GM20431 (cell line): Measurements from ENCODE around the gene LRRC49.
"Not testable (repeated sequence)": the region's sequence is repeated elsewhere in the genome, so short reads cannot be mapped to it uniquely, and the experiment has no call there.

Experiments used
- in situ Hi-C: fragments of 300-500 bp; cut with MseI, MboI; formaldehyde crosslinking; loops from one replicate; pipeline ENCODE4 v1.15.0; 2020; ENCODE audit warnings: low sequenced_read_pairs; ENCODE audit not compliant: unreplicated experiment

The LRRC49 gene

DNA sequence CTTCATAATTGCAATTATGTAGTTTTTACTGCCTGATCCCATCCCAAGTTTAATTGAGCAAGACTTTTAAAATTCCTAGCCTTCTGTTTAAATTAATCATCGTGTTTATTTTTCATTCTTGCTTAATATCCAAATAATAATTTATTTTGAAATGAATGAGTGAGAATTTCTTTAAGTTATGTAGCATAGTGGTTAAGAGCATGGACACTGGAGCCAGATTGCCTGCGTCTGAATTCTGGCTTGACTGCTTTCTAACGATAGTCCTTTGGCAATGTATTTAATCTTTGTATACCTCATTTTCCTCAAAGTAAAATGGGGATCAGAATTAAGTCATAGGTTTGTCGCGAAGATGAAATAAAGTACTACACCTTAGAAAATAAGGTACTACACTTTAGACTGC lies 71.4 kb downstream of the LRRC49 start:
- in situ Hi-C loops: no loop called here

DNA sequence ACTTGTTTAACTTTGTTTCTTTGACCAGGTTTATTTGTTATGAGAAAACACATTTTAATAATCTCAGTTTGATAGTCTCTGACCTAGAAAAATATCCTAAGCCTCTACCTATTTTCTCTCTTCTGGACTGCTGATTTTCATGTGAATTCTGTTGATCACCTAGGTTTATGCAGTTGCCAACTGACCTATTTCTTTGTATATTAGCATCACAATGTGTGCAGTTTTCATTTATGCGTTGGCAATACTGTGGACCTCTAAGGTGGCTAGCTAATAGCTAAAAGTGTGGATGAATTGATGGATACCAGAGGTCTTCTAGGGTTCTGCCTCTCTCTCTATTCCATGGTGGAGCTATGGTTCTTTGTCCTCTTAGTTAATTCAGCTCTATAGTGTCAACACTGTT lies 72.1 kb downstream of the LRRC49 start:
- in situ Hi-C loops: no loop called here

DNA sequence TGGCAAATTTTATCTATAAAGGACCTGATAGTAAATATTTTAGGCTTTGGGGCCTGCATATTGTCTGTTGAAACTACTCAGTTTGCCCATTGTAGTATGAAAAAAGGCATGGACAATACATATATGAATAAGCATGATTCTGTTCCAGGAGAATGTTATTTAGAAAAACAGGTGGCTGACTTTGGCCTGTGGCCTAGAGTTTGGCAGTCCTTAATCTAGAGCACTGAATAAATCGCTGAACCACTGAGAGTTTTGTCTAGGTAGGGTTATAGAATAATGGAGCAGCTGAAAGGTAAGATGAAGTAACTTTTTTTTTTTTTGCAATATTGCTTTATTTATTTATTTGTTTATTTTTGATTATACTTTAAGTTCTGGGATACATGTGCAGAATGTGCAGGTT lies 75.0 kb downstream of the LRRC49 start:
- in situ Hi-C loops: no loop called here

DNA sequence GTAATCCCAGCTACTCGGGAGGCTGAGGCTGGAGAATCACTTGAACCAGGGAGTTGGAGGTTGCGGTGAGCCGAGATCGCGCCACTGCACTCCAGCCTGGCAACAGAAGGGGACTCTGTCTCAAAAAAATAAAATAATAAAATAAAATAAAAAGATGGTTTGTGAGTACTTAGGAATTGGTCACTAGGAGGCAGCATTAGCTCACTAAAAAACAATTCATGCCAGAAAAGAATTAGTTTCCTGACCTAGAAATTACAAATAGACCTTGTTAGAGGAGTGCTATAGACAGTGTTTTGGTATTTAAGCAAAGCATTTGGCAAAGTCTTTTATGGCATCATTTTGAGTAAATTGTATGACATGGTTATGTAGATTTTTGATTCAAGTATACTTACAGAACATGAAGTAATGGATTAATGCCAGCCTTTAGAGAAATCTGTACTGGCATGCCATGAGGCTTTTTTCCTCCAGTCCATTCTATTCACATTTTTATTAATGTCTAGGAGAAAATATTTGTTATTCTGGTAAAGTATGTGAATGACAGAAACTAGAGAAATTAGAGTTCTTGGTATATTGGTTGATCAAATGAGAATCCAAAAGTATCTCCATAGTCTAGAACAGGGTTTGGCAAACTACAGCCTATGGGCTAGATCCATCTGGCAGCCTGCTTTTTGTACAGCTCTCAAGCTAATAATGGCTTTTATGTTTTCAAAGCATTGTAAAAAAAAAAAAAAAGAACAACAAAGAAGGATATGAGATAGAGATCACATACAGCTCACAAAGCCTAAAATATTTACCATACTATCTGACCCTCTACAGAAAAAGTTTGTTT lies 81.6 kb downstream of the LRRC49 start:
- in situ Hi-C loops: no loop called here

DNA sequence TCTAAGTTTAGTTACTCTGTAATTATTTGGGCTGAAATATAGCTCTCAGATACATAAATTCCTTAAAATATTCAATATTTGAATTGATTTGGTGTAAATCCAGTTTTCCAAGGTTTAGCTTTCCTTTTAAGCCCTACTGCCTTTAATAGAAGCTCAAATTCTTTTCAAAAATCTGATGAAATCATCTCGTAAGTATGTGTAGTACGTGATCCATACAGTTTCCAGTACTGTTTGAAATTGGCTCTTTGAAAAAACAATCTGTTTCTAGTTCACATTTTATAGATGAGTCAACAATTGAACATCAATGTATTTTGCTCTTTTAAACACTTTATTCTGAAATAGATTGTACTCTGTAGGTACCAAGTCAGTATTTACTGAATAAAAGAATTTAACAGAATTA lies 84.2 kb downstream of the LRRC49 start:
- in situ Hi-C loops: loop anchor here (25.0 kb wide), 1 partner anchor 460 kb away; no protein-coding TSS in a partner anchor

DNA sequence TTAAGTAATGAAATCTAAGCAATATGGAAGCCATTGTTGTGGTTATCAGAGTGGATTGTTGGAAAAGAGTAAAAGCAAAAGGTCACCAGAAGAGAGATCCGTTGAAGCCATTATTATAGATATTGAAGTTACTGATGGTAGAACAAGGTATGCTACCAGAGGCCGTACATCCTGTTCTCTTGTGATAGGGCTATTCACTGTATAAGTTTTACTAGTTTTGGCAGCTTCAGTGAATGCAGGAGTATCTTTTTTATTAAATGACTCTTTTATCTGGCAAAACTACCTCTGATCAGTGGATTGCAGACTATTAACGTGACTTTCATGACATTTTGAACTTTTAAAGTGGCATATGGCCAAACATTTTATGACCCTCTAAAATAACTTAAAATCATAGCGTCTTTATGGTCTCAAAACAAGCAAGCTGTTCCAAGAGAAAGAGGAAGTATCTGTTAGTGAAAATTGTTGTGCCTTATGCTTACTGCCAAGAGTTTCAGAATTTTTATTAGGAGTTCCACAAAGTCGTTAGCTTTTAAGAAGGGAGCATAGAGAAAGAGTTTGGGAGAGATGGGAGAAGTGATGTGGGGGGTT lies 102.9 kb downstream of the LRRC49 start:
- in situ Hi-C loops: loop anchor here (25.0 kb wide), 1 partner anchor 442 kb away; no protein-coding TSS in a partner anchor

DNA sequence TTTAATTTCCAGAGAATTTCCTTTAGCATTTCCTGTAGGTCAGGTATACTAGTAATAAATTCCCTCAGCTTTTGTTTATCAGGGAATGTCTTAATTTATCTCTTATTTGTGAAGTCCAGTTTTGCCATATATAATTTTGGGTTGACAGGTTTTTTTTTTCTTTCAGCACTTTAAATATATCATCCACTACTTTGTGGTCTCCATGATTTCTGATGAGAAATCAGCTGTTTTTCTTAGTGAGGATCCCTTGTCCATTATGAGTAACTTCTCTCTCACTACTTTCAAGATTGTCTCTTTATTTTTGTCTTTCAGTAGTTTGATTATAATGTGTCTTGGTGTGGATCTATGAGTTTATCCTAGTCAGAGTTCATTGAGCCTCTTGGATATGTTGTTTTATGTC lies 105.7 kb downstream of the LRRC49 start:
- in situ Hi-C loops: loop anchor here (25.0 kb wide), 1 partner anchor 439 kb away; no protein-coding TSS in a partner anchor

DNA sequence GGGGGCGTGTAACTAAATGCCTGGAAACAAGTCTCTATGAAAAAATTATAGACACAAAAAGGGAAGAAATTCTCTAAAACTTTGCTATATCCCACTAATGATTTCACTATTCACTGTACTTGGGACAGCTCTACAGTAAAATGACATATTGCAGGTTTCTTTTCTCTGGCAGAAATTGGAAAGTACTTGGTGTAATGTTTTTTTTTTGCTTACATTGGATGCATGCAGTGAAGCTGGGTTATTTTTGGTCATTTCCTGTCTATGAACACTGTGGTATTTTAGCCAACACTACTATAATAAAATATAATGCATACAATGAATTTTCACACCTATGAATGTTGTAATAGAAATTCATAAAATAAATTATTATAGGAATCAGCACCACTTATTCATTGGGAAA lies 109.7 kb downstream of the LRRC49 start:
- in situ Hi-C loops: no loop called here

DNA sequence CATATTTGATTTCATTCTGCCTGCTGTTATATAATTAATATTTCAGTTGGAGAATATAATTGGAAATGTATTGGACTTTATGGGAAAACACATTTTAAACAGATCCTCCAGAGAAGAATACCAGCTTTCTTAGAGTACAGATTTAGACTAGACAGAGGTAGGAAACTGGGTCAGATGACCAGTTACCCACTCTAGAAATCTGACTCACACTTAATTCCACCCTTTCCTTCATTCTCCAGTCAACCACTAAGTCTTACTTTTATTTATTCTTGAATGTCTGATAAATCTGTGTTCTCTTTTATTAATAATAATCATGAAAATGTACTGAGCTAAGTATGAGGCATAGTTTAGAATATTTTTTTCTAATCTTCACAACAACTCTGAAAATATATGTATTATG lies 110.7 kb downstream of the LRRC49 start:
- in situ Hi-C loops: no loop called here

DNA sequence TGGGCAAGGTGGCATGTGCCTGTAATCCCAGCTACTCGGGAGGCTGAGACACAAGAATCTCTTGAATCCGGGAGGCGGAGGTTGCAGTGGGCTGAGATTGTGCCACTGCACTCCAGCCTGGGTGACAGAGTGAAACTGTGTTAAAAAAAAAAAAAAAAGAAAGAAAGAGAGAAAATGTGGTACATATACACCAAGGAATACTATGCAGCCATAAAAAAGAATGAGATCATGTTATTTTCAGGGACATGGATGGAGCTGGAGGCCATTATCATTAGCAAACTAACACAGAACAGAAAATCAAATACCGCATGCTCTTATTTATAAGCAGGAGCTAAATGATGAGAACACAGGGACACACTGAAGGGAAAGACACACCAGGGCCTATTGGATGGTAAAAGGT lies 111.9 kb downstream of the LRRC49 start:
- in situ Hi-C loops: not testable (repeated sequence)

DNA sequence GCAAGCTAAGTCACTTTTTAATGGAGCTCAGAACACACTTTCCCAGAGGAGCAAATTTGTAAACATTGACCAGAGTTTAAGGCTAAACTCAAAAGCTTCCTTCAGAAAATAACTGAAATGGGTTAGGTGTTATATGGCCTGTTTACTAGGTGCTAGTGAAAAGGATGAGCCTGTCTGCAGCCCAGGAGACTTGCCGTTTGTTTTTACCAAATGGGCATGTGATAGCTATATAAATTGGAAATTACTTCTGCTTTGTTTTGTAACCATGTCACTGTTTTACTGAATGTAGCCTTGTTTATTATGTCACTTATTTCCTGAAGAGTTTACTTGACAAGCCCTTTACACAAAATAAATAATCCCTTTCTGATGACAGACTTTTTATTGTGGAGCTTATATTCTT lies 113.3 kb downstream of the LRRC49 start:
- in situ Hi-C loops: no loop called here

DNA sequence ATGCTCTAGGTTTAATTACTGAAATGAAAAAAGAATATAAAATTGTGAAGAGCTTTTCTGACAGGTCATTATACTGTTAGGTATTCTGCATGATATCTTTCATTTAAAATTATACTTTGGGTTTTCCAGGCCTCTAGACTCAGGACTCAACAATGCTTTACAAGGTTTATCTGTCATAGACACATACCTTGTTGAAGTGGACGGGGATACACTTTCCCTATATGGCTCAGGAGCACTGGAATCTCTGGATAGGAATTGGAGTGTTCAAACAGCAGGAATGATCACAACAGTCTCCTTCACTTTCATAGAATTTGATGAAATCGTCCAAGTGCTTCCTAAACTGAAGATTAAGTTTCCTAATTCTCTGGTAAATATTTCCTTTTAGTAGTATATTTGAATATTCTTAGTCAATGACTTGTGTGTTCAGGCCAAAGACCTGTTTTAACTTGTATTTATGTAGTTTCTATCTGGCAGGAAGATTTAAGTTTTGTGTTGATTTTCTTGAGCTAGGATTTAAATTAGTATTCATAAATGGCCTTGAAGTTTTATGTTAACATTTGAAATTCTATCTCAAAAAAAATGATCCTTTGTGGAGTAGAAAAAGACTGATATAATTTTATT lies 115.7 kb downstream of the LRRC49 start:
- in situ Hi-C loops: no loop called here

DNA sequence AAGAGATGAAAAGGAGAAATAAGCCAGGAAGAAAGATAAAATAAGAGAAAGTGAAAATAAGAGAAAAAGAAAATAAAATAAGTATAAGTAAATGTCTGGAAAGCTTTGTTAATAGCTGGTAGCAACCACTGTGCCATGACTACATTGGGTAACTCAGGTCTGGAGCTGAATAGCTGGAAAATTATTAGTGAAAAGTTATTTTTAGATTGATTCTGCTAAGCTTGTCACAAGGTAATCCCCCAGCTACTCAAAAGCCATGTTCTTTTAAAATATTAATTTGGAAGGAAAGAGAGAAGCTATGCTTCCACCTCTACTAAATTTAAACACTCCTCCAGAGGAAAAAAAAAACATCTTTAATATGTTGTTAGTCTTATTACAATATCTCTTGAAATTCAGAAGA lies 117.8 kb downstream of the LRRC49 start:
- in situ Hi-C loops: no loop called here

DNA sequence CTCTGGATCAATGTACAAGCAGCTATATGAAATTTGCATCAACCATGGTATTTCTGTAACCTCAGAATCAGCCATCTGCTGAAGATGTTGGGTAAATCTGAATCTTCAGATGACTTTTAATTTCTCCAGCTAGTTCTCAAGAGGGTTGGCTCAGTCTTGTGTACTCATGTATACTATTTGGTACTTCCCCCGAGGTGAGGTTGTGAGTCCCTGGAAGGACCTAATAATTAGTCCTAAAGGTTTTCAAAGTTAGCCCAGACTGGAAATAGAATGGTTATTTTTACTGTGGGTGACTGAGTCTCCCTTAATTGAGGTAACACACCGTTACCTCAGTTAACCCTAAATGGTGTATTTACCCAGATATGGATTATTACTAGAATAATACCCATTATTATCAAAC lies 118.4 kb downstream of the LRRC49 start:
- in situ Hi-C loops: no loop called here

DNA sequence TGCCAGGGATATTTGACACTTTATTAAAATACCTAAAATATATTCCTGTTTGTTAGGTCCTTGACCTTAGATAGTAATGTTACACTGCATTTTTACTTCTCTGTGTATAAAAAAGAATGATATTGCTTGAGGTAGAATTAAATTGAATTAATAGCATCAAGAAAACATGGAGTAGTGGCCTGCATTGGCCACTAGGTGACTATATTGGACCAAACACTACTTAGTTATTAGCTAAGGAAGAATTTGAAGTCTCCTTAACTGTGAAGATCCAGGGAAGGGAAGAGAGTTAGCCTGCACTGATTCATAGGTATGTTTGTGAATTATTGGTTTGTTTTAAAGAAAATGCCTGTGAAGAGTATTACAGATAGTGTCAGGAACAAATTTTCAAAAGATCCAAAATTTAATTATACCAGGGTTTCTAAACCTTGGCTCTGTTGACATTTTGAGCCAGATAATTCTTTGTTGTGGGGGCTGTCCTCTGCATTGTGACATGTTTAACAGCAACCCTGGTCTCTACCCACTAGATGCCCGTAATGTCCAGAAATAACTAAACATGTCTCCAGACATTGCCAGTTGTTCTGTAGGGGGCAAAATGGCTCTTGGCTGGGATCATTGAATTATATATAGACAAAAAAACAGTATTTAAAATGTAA lies 119.0 kb downstream of the LRRC49 start:
- in situ Hi-C loops: no loop called here

DNA sequence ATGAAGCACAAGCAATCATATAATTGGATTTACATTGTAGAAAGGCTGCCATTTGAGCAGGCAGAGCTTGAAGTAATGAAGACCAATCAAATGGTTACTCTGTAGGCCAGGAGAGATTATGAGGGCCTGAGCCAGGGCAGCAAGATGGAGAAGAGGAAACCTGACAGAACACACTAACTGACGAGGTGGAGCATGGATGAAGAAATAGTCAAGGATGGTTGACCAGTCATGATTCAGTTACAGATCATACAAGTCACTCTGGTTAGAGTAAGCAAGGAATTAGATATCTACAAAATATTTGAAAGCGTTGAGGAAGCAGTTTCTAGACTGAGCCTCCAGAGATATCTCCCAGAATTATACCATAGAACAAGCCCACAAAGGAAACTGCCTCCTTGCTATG lies 120.8 kb downstream of the LRRC49 start:
- in situ Hi-C loops: no loop called here

DNA sequence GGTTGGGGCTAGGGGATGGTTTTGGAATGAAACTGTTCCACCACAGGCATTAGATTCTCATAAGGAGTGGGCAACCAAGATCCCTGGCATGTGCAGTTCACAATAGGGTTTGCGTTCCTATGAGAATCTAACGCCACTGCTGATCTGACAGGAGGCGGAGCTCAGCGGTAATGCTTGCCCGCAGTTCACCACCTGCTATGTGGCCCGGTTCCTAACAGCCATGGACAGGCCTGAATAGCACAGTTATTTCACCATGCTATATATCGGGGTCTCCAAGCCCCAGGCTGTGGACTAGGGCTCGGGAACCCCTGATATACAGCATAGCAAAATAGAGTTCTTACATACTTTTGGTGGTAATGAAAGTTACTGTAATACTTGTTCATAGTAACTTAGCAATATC lies 122.7 kb downstream of the LRRC49 start:
- in situ Hi-C loops: no loop called here

DNA sequence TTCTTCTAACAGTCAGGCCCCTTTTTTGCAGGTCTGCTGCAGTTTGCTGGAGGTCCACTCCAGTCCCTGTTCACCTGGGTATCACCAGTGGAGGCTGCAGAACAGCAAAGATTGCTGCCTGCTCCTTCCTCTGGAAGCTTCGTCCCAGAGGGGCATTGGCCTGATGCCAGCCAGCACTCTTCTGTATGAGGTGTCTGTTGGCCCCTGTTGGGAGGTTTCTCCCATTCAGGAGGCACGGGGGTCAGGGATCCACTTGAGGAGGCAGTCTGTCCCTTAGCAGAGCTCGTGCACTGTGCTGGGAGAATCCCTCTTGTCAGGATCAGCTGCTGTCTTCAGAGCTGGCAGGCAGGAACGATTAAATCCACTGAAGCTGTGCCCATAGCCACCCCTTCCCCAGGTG lies 138.6 kb downstream of the LRRC49 start:
- in situ Hi-C loops: not testable (repeated sequence)

DNA sequence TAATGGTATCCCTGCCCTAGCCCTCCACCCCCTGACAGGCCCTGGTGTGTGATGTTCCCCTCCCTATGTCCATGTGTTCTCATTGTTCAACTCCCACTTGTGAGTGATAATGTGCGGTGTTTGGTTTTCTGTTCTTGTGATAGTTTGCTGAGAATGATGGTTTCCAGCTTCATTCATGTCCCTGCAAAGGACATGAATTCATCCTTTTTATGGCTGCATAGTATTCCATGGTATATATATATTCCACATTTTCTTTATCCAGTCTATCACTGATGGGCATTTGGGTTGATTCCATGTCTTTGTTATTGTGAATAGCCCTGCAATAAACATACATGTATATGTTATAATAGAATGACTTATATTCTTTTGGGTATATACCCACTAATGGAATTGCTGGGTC lies 142.9 kb downstream of the LRRC49 start:
- in situ Hi-C loops: not testable (repeated sequence)

DNA sequence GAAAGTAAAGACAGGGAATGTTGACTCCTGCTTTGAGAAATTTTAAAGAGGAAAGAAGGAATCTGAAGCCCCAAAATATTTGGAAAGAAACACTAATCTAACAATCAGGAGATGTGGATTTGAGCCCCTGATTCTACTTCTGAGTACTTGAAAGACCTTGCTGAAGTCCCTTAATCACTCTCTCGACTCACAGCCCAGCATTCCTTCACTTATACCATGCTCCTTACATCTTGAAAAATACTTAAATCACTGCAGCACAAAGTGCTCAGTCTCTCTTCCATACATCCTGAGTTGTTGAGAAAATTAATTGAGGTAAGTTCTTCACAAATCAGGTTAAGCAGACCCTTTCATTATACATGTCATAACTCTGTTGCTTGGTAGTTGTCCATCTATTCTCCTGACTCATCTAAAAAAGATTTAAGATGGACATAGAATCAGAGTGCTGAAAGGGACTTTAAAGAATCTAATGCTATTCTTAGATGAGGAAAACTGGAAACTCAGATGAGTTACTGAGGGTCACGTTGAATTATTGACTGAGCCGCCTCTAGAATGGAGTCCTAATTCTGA lies 149.8 kb downstream of the LRRC49 start:
- in situ Hi-C loops: no loop called here
